NCI-H1105 (cell line): ENCODE data around the gene CDIP1.

Experiments used
- DNase-seq: peaks from one replicate; lab custom pipeline; 2025; lab: John Stamatoyannopoulos, UW

Gene CDIP1

DNA sequence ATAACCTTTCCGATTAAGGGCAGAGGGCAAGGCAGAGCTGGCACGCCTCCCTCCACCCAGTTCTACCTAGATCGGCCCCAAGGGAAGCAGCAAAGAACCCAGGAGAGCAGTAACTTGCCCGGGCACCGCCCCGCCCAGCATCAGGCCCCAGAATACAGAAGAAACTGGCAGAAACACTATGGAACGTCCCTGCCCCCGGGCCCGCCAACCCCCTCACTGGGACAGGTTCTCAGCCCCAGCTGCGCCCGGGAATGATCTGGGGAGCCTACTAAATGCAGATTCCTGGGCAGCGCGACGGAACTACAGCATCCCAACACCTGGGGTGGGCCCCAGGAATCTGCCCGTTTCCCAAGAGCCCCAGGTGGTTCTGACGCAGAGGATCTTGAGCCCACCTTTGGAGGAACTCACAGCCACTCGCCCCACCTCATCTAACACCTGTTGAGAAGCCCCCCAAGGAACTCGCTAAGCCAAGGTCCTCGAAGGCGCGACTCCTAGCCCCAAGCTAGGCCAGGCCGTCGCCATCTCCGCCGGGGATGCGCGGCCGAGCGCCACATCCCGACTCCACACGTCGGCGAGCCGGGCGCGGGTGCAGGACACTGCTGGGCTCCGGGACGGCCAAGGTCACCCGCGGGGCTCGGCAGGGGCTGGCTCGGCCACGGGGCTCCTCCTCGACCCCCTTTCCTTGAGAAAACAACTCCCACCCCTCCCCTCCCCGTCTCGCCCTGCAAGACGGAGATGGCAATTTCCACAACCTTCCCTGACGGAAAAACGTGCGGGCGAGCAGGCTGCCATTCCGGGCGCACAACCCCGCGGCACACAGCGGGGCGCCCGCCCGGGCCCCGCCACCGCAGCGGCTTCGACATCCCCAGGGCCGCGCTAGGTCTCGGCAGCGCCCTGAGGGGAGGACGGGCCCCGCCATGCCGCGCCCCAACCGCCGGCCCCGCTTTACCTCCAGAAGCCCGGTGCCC lies 913 bp downstream of the CDIP1 start:
- no peak for DNase-seq

DNA sequence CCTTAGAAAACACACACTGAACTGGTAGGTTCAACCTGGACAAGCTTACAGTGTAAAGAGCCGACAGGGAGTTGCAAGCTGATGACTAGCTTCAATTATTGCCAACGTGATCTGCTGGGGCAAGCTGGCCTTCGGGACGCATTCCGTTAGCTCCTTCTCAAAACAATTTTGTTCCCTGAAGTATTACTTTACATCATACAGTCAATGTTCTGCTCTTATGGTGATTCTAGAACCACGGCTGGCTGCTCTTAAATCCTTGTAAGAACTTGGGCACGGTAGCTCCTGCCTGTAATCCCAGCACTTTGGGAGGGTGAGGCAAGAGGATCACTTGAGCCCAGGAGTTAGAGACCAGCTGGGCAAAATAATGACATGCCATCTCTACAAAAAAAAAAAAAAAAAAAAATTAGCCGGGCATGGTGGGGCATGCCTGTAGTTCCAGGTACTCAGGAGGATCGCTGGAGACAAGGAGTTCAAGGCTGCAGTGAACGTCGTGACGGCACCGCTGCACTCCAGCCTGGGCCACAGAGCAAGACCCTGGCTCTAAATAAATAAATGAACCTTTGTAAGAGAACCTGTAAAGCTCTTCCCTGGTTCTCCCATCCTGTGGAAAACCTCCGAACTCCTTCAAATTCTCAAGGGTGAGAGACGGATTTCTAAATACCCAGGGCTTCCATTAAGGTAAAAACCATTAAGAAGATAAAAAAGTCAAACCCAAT lies 2.0 kb downstream of the CDIP1 start:
- DNase-seq: no peak

DNA sequence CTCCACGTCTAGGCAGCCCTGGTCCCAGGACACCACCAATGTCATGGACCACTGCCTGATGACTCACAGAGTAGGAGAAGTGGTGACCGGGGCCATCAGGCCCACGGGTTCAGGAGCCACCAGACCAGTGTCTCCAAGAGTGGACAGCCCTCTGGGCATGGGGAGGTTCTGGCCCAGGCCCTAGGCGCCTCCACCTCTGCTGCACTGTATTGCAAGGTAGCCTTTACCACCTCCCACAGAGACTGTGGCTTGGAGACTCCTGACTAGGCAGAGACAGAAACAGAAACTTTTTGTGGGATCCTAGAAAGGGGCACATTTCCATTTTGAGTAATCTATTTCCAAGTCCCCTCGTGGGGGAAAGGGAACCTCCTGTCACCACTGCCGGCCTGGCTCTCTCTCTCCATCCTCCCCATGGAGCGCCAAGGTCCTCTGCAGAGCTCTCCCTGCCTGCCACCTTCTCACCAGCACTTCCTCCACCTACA lies 2.9 kb downstream of the CDIP1 start:
- no peak for DNase-seq

DNA sequence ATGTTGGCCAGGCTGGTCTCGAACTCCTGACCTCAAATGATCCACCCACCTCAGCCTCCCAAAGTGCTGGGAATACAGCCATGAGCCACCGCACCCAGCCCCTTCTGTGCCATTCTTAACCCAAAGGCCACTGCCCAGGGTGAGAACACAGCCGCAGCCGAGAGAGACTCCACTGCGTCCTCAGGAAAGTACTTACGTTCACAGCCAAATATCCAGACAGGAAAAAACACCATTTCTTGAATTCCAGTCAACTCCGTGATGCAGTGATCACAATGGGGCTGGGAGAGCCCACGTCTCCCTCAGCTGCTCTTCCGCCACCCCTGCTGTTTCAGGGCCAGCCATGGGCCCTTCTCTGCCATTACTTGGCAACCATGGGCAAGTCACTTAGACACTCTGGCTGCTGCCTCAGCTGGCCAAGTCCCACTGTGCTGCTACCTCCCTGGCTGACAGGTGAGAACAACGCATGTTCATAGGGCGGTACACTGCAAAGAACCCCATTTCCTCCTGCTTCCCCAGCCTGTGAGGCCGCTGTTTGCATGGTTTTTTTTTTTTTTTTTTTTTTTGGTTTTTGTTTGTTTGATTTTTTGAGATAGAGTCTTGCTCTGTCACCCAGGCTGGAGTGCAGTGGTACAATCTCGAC lies 4.3 kb downstream of the CDIP1 start:
- no peak for DNase-seq

DNA sequence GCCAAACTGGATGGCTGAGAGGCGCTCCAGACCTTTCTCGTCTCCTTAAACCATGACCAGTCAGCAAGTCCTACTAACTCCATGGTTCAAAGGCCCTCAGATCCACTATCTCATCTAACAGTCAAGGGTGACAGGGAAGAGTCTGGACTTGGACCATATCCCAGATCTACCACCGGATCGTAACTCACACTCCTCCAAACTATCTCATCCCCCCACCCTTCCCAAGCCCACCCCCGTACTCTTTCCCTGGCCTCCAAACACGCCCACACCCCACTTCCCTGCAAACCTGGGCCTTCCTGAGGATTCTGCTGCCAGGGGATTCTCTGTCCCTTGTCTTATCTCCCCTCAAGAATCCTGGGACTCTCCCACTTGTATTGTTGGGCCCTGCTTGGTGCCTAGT lies 5.1 kb downstream of the CDIP1 start:
- DNase-seq: no peak

DNA sequence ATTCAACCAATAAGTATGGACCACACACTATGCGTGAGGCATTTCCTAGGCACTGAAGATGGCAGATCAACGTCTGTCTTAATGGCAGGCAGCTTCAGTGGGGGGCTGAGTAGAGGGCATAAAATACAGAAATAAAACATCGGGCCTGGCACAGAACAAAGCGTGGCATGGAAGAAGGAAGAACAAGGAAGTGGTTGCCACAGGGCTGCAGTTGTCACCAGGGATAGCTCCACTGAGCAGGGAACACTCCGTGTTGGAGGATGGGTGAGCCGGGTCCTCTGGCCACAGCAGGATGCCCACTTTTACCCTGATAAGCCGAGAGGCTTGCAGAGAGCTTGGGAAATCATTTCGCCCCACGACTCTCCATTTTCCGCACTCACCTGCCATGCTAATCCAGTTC lies 6.3 kb downstream of the CDIP1 start:
- no peak for DNase-seq

DNA sequence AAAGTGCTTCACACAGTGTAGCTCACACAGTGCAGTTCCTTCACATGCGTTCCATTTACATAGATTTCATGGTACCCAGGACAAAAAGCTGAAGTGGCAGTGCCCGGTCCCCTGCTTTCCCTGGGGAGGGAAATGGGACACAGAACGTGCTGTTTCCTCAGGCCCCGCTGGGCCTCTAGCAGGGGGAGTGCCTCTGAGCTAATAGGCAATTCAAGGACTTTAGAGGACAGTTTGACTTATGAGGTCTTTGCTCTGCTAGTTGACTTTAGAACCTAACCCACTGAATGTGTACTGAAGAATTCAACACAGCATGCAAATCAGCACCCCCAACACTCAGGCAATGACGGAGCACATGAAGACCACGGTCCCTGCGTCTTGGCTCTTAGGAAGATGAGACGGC lies 6.8 kb downstream of the CDIP1 start:
- no peak for DNase-seq

DNA sequence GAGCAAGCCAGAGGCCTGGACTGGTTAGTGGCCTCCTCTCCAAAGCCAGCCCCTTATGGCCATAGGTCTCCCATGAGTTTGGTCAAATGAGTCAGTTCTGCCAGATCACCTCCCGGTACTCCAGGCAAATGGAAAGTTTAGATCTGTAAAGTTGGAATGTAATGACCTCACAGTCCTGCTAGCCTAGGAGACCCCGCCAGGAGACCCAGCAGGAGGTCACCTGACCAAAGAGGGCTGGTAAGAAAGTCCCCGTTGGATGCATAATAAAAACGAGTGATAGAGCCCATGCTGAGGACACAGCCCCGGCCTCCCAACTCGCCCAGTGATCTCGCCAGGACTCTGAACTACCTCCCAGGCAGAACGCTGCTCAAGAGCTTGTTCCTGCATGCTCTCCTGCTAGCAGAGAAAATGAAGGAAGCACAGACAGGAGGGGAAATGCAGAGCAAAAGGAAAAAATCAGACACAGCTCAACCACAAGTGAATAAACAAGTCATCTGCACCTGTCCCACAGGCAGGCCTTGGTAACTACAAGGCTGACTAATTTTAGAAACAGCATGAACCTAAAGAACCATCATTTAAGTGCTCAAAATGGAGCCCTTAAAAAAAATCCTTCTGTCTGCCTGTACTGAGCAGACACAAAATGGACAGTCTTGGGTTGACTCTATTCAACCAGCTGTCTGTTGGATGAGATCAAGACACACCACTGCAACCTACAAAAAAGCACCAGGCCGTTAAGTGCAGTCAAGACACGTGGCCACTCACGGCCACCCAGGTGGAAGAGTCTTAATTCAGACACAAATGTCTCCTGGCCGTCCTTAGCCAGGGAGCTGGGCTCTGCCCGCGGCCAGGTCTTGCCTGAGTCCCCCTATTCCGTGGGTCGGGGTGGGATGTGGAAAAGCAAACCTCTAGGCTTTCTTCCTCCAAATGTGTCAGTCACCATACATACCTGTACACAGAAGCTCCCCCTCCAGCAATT lies 9.2 kb downstream of the CDIP1 start:
- no peak for DNase-seq

DNA sequence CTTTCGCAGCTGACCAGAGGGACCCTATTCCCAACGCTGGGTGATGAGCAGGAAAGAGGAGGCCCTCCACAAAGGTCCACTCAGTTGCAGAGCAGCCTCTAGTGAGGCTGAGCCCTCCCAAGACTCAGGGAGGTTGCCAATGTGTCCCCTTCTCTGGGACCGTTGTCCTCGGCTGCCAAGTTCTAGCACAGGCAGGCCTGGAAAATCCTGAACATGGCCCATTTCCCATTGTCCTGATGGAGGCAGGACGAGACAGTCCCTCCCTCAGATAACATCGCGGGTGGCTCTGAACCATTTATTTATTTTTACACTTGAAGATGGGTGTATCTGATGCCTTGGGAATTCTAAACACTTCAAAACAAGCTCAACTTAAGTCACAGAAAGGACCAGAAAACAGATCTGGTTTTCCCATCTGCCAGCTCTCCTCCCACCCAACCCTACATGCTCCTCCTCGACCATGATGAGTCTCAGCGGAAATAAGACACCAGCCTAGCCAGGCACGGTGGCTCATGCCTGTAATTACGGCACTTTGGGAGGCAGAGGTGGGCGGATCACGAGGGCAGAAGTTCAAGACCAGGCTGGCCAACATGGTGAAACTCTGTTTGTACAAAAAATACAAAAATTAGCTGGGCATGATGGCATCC lies 12.8 kb downstream of the CDIP1 start:
- DNase-seq: no peak

DNA sequence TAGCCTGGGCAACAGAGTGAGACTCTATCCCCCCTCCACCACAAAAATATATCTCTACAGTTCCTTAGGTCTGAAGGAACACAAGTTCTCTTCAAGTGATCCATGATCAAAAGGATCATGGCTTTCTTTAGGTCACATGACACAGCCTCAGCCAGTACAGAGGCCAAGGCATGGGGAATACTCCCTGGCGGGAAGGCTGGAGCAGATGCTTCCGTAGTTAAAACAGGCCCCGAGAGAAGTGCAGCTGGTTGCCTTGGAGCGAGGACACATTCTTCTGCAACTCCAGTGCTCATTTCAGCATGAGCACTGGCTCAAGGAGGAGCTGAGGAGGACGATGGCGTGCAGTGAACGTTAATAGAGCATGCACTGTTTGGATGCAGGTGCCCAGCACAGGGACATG lies 13.5 kb downstream of the CDIP1 start:
- no peak for DNase-seq

DNA sequence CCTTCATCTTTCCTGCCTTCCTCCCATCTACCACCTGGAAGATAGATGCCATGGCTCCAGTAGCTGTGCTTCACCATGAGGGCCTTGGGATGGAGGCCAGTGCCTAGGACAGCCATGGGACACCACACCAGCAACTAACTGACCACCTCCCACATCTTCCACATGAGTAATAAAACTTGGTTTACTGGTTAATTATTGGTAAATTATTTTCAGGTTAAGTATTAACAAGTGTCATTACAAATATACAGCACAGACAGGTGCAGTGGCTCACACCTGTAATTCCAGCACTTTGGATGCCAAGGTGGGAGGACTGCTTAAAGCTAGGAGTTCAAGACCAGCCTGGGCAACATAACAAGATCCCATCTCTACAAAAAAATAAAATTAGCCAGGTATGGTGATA lies 14.0 kb downstream of the CDIP1 start:
- no peak for DNase-seq

DNA sequence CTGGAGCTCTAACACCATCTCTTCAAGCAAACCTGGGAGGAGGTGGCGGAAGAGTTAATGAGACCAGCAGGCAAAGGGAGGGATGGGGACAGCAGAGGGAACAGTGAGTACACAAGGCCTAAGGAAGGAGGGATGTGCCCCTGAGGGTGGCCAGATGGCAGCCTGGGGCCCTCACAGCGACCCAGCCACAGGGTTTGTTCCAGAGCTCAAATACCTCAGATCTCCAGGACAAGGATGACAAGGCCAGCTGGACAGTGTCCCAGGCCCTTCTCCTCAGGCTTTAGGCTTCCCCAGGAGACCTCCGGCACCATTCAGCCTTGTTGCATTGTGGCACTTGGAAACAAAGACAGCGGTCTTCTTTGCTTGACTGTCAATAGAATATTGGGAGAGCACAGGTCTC lies 14.9 kb downstream of the CDIP1 start:
- DNase-seq: no peak

DNA sequence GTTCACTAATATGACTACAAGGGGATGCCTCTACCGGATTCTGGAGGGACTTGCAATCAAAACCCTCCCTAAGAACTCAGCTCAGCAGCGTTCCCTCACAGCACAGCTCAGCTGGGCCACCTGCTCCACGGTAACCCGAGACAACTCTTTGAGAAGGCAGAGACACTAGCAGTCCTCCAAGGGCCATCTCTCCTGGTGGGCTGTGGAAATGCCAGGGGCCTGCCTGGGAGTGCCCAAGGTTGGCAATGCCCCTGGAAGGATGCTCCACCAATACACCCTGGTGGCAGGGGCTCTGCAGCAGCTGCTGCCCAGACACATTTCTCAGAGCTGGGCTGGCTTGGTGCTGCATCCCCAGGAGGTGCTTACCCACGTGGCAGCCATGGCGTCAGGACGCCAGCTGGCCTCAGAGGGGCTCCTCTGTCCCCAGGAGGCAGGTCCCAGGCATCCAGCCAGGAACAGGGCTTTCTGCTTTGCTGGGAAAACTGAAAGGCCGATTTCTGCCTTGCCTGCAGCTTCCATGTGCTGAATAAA lies 16.5 kb downstream of the CDIP1 start:
- no peak for DNase-seq

DNA sequence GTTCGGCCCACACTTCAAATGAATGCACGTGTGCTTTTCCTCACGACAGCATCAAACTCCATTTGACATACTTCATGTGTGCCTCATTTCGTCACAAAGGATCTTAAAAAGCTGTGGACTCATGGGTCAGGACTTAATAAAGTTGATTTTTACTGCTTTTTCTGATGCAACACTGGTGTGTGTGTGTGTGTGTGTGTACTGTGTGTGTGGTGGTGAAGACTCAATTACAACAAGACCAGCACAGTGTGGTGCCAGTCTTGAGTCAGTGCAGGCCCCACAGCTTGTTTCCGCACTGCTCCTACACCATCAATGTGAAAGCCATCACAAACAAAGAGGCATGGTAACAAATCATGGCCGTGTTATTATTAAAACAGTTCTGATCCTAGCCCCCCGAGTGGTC lies 17.7 kb downstream of the CDIP1 start:
- DNase-seq: no peak

DNA sequence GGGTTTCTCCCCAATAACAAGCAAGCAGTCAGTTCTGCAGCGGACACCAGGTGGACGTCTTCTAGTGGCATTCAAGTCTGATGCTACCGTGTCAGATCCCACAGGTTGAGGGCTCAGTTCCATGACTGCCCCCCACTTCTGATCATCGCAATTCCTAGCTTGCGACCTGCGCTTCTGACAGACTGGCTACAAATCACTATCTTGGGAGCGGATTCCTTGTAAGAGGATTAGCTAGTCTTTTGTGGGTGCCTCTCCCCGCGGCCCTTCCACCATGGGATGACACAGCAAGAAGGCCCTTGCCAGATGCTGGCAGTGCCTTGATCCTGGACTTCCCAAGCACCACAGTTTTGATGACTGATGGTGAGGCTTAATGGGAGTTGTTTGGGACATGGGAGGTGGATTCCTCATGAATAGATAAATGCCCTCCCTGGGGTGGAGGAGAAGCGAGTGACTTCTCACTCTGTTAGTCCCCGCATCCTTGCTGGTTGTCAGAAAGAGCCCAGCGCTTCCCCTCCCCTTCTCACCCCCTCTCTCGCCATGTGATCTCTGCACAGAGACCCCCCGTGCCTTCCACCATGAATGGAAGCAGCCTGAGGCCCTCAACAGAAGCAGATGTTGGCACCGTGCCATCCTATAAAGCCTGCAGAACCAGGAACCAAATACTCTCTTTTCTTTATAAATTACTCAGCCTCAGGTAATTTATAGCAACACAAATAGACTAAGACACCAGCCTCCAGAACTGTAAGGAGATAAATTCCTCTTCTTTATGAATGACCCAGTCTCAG lies 19.1 kb downstream of the CDIP1 start:
- DNase-seq: no peak

DNA sequence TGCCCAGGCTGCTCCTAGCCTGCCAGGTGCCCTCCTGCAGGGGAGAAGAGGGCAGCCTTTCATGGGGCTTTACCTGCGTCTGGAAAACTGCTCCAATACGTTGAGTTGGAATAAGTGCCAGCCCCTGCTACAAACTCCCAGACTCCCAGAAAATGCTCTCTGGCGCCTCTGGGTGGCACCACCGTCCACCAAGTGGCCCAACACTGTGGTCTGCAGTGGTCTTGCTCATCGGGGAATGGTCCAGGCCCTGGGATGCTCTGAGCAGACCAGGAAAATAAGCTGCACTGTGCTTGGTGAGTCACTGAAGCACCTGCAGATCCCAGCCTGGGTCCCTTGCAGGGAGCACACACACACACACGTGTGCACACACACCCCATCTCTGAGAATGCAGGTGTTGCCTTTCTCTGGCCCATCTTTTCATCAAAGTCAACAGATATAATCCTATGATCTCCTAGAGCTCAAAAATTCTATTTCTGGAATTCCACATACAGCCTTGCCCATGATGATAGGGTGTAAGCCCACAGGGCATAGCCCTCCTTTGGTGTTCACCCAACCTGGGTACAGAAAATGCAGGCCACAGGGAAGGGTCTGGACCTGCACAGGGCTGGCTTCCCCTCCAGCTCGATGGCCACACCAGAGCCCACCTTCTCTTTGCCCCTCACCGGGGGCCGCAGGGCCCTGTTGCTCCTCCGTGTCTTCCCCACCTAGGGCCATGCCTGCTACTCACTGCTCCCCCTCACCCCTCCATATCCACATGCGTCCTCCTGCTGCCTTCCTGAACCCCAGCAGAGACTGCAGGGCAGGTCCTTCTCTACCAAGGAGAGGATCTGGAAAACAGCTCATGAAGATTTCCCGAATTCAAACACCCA lies 20.5 kb downstream of the CDIP1 start:
- DNase-seq: no peak

DNA sequence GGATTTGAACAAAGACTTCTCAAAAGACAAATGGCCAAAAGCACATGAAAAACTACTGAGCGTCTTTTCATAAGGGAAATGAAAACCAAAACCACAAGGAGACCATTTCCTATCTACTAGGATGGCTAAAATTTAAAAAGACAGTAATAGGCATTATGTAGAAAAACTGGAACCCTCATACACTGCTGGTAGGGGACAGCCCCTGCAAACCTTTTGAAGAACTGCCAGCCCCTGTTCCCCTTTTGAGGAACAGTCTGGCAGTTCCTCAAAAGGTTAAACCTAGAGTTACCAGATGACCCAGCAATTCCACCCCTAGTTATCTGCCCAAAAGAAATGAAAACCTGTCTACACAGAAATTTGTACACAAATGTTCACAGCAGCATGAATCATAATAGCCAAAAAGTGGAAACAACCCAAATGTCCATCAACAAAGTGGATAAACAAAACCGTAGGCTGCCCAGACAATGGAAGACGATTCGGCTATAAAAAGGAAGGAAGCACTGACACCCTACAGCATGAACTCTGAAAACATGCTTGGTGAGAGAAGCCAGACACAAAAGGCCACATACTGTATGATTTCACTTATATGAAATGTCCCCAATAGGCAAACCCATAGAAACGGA lies 22.9 kb downstream of the CDIP1 start:
- no peak for DNase-seq

DNA sequence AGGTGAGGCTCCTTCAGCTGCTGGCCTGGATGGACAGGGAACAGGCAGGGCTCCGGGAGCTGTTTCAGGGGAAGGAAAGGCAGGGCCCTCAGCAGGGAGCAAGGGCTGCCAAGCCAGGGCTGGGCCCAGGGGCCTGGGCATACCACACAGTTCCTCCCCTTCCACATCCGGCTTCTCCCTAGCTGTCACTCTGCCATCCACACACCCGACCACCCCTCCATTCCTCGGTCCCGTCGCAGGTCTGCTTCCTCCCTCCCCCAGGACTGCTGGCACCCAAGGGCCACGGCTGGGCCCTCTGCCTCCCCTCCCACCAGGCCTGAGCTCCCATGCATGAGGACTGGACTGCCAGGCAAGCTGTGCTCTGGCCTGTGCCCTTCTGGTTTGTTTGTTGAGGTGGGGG lies 24.0 kb downstream of the CDIP1 start:
- DNase-seq: no peak

DNA sequence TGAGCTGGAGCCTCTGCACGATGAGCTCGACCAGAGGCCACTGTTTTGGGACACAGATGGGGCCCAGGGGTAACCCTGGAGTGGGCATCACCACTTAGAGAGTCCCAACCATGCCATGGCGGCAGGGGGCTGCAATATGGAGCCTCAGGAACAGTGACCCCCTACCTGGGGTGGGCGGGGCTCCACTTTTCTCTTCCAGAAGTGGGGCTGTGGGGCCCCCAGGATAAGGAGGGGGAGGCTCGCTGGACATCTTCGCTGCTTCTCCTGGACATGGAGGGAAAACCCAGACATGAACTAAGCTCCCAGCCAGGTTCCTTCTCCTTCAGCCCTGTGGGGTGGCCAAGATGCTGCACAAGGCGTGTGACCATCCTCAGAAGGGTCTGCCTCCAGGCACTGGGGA lies 24.7 kb downstream of the CDIP1 start:
- DNase-seq: no peak
